Tibial artery (tissue), 4 donors: Measurements from ENCODE around the gene TMOD1.

ENCODE experiments used
- DNase-seq, 2 donors: peaks; one replicate each; pipeline ENCODE4 v3.0.0-alpha.2; 2019
- H3K27ac ChIP-seq, 2 donors: fragments of 200-600 bp; sonication (generic) in 1 of 2; 1 replicate in 1 of 2; 2 replicates in 1 of 2; pipeline ENCODE4 v1.5.1; 2018 to 2019; ENCODE audit warnings: mild to moderate bottlenecking in 1 of 2
- H3K27me3 ChIP-seq, 2 donors: fragments of 200-600 bp; sonication (generic) in 1 of 2; one replicate each; pipeline versions ENCODE4 v1.5.1 to v1.6.0; 2016 to 2019
- H3K36me3 ChIP-seq, 3 donors: fragments of 200-600 bp; sonication (generic) in 2 of 3; one replicate each; pipeline ENCODE4 v1.5.1; 2016 to 2019; ENCODE audit warnings: mild to moderate bottlenecking in 2 of 3
- H3K4me1 ChIP-seq, 4 donors: fragments of 200-600 bp; sonication (generic) in 2 of 4; 1 replicate in 3 of 4; 2 replicates in 1 of 4; pipeline ENCODE4 v1.5.1; 2016 to 2019
- H3K4me3 ChIP-seq, 2 donors: fragments of 200-600 bp; sonication (generic) in 1 of 2; 1 replicate in 1 of 2; 2 replicates in 1 of 2; pipeline ENCODE4 v1.5.1; 2018 to 2019; ENCODE audit warnings: mild to moderate bottlenecking in 2 of 2
- H3K9me3 ChIP-seq, 3 donors: fragments of 200-600 bp; sonication (generic) in 1 of 3; one replicate each; pipeline ENCODE4 v1.5.1; 2016 to 2019
- intact Hi-C: fragments of 100-400 bp; cut with DNase I; formaldehyde crosslinking; loops from one replicate; pipeline ENCODE4 v1.15.0; 2023; ENCODE audit warnings: low total_unique reads
- TF ChIP-seq, protein P1 (sequence below), 2 experiments: fragments of 200-600 bp in 1 of 2; fragments of 450-650 bp in 1 of 2; IDR thresholded peaks; one replicate each; pipeline ENCODE4 v1.5.1; 2017 to 2019; ENCODE audit warnings: antibody characterized with exemption in 2 of 2, mild to moderate bottlenecking in 1 of 2, moderate library complexity in 1 of 2

TMOD1 gene

DNA sequence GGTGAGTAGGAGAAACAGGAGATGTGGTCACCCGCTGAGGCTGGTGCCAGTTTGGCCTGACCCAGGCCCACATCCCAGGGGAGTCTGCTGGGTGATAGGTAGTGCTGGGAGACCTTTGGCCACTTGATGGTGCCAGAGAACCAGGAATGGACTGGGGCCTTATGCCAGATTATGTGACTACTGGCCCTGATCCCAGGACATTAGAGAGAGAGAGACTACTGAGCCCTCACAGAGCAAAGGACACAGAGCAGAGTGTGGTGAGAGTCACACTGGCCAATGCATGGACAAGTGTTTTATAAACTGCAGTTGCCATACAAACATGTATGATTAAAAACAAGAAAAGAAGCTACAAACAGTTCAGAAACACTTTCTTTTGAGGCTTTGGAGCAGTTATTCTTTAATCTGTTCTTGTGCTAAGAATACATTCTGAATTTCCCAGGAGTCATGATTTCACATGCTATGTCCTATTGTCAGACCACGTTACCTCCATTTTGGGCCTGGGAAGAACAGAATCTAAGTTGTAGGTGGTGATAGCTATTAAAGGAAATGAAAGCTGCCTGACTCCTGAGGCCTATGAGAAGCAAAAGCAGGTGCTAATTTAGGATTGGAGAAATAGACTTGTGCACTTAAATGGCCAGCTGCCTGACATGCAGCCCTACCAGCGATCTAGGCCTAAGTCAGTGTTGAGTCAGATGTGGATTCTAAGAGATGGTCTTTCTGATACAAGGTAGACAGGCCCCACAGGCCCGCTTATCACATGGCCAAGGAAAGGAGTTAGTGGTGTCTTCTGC, 32.6 kb upstream of the TMOD1 start:
- peak overlapping the region; percentile 75 to 82 for H3K27ac ChIP-seq
- H3K27me3 ChIP-seq: no peaks in the 10 kb centered on the region
- no peaks in the 10 kb centered on the region for H3K9me3 ChIP-seq
- peak; percentile 91 for DNase-seq
- H3K36me3 ChIP-seq: peaks cover 0 to 40% (median 7%) of the 10 kb centered on the region in 3 donors
- intact Hi-C loops: loop anchor here (5.0 to 10.0 kb wide), 3 partner anchors 128 to 426 kb away; no protein-coding TSS in a partner anchor
- H3K4me3 ChIP-seq: no peak overlapping the region
- H3K4me1 ChIP-seq: peaks cover 0 to 23% (median 13%) of the 10 kb centered on the region in 4 donors
- TF ChIP-seq, protein P1, sequence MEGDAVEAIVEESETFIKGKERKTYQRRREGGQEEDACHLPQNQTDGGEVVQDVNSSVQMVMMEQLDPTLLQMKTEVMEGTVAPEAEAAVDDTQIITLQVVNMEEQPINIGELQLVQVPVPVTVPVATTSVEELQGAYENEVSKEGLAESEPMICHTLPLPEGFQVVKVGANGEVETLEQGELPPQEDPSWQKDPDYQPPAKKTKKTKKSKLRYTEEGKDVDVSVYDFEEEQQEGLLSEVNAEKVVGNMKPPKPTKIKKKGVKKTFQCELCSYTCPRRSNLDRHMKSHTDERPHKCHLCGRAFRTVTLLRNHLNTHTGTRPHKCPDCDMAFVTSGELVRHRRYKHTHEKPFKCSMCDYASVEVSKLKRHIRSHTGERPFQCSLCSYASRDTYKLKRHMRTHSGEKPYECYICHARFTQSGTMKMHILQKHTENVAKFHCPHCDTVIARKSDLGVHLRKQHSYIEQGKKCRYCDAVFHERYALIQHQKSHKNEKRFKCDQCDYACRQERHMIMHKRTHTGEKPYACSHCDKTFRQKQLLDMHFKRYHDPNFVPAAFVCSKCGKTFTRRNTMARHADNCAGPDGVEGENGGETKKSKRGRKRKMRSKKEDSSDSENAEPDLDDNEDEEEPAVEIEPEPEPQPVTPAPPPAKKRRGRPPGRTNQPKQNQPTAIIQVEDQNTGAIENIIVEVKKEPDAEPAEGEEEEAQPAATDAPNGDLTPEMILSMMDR (IDR thresholded peaks at IDR 0.05): peak; percentile 84 to 96

DNA sequence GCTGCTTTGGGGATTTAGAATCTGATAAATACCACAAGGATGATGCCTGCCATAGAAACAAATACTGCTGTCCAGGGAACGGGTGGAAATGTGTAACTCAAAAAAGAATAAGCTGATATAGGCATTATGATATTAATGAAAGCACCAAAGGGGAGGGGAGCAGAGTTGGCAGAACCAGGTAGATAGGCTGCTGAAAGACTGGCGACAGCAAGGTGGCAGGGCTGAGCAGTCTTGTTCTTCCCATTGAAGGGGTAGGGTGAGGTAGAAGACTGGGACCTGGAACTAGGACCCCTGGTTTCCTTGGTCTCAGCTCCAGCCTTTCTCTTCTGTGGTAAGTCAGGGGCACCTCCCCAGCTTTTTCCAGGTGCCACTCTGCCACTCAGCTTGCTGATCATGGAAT, 31.4 kb upstream of the TMOD1 start:
- peaks cover 0 to 23% (median 13%) of the 10 kb centered on the region in 4 donors for H3K4me1 ChIP-seq
- H3K4me3 ChIP-seq: no peak overlapping the region
- H3K9me3 ChIP-seq: no peaks in the 10 kb centered on the region
- peak overlapping the region; percentile 75 to 82 for H3K27ac ChIP-seq
- no peak for DNase-seq
- H3K36me3 ChIP-seq: peaks cover 0 to 39% (median 8%) of the 10 kb centered on the region in 3 donors
- intact Hi-C loops: no loop called here
- TF ChIP-seq, protein P1 (IDR thresholded peaks at IDR 0.05): peak; percentile 30 to 42
- H3K27me3 ChIP-seq: no peaks in the 10 kb centered on the region

DNA sequence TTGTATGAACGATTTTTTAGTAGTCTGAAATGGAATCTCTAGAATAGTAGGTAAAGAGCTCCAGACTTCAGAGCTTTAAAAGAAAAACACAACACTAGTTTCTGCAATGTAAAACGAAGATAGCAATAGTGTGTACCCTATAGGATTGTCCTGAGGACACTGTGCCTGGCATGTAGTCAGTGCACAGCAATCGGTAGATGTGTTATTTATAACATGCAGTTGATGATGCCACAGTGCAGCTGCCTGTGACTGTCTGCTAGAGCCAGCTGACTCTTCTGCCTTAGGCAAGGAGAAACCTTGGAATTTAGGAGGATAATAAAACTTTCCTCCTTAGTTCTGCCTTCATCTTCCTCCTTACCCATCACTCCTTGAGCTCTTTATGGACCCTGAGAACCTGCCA, 27.7 kb upstream of the TMOD1 start:
- no peak for DNase-seq
- intact Hi-C loops: no loop called here

DNA sequence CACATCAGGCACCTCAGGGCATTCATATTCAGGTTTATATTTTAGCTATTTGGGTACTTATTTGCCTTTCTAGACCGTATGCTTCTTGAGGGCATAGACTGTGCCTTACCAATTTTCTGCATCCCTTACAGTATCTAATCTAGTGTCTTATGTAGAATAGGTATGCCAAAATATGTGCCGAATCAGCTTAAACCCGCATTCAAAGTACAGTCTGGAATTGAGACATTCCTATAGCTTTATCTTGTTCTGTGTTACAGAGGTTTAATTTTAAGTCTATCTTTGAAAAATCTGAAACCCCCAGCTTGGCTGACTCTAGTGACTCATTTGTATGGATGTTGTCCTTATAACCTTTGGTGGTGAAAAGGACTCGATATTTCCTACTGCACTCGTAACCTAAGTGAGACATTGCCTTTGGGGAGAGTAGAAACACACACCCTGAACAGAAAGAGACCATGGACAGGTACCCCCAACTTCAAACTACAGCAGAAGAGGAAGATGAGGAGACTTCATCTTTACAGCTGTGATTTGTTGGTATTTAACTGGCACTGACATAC, 27.0 kb upstream of the TMOD1 start:
- intact Hi-C loops: no loop called here
- Histone ChIP-seq H3K27ac (no peak overlapping the region), H3K9me3 (no peaks in the 10 kb centered on the region), H3K27me3 (no peaks in the 10 kb centered on the region), H3K4me1 (peaks cover 0 to 13% (median 3%) of the 10 kb centered on the region in 4 donors), H3K36me3 (peaks cover 0 to 31% (median 4%) of the 10 kb centered on the region in 3 donors), H3K4me3 (no peak overlapping the region)
- TF ChIP-seq, protein P1 (IDR thresholded peaks at IDR 0.05): no peak
- no peak for DNase-seq

More for the DNA sequence above, 27.7 kb upstream of the TMOD1 start:
- Histone ChIP-seq H3K36me3 (peaks cover 0 to 31% (median 4%) of the 10 kb centered on the region in 3 donors), H3K27me3 (no peaks in the 10 kb centered on the region), H3K4me1 (peaks cover 0 to 15% (median 10%) of the 10 kb centered on the region in 4 donors), H3K4me3 (no peak overlapping the region), H3K27ac (no peak overlapping the region), H3K9me3 (no peaks in the 10 kb centered on the region)
- TF ChIP-seq, protein P1 (IDR thresholded peaks at IDR 0.05): no peak

DNA sequence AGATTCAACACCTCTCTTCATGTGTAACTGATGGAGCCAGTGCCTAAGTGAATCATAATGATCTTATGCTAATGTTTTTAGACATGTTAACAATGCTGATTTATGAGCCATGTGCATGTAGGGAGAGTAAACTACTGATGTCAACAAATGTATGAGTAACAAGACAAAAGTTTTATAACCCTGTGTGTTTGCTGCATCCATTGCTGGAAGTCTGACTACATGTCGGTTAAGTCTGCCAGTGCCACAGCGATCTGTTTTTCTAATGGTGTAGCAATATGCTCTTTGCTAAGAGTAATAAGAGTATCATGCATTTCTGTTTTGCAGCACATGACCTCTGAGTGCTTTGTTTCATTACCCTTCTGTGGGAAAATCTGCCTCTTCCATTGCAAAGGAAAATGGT, 26.4 kb upstream of the TMOD1 start:
- no peak overlapping the region for H3K27ac ChIP-seq
- no peak for DNase-seq
- H3K4me1 ChIP-seq: peaks cover 0 to 13% (median 3%) of the 10 kb centered on the region in 4 donors
- peaks cover 0 to 37% (median 4%) of the 10 kb centered on the region in 3 donors for H3K36me3 ChIP-seq
- H3K4me3 ChIP-seq: no peak overlapping the region
- H3K27me3 ChIP-seq: no peaks in the 10 kb centered on the region
- no peaks in the 10 kb centered on the region for H3K9me3 ChIP-seq
- intact Hi-C loops: no loop called here
- TF ChIP-seq, protein P1 (IDR thresholded peaks at IDR 0.05): no peak
